H9 (cell line): ENCODE data around the gene GLCCI1. TPM values are rescaled to one million over a fixed set of nuclear protein-coding genes. Genes with fewer than 3 reads are reported as not detected.

Experiments used
- DNase-seq: peaks from one replicate; pipeline ENCODE4 v3.0.0-alpha.2; 2017
- H2AFZ ChIP-seq: one replicate; pipeline ENCODE4 v1.6.1; 2013; ENCODE audit warnings: mild to moderate bottlenecking, low read length, control low read depth, moderate library complexity
- H2AK5ac ChIP-seq: 2 replicates; pipeline ENCODE4 v1.6.1; 2013; ENCODE audit warnings: low read length, control low read depth, mixed read lengths; ENCODE audit not compliant: insufficient read length
- H2BK120ac ChIP-seq: one replicate; pipeline ENCODE4 v1.6.1; 2013; ENCODE audit warnings: low read depth, mild to moderate bottlenecking, low read length, control low read depth, inconsistent platforms; ENCODE audit not compliant: poor library complexity, severe bottlenecking
- H2BK12ac ChIP-seq: 2 replicates; pipeline ENCODE4 v1.6.1; 2013; ENCODE audit warnings: low read length, control low read depth, mixed read lengths, low read depth; ENCODE audit not compliant: insufficient read length
- H2BK15ac ChIP-seq: 2 replicates; pipeline ENCODE4 v1.6.1; 2013; ENCODE audit warnings: low read depth, low read length, control low read depth
- H2BK20ac ChIP-seq: one replicate; pipeline ENCODE4 v1.6.1; 2013; ENCODE audit warnings: low read depth, mild to moderate bottlenecking, low read length, control low read depth, inconsistent platforms; ENCODE audit not compliant: poor library complexity, severe bottlenecking
- H2BK5ac ChIP-seq: 2 replicates; pipeline ENCODE4 v1.6.1; 2013; ENCODE audit warnings: low read length, control low read depth, mixed read lengths; ENCODE audit not compliant: insufficient read length
- H3K14ac ChIP-seq: 2 replicates; pipeline ENCODE4 v1.6.1; 2013; ENCODE audit warnings: low read length, control low read depth; ENCODE audit not compliant: insufficient read depth
- H3K18ac ChIP-seq: 2 replicates; pipeline ENCODE4 v1.6.1; 2013; ENCODE audit warnings: low read depth, mild to moderate bottlenecking, mixed read lengths, low read length, control low read depth; ENCODE audit not compliant: insufficient read length
- H3K23ac ChIP-seq: 2 replicates; pipeline ENCODE4 v1.6.1; 2013; ENCODE audit warnings: low read length, control low read depth, mixed read lengths, low read depth; ENCODE audit not compliant: insufficient read length
- H3K23me2 ChIP-seq: 2 replicates; pipeline ENCODE4 v1.6.1; 2013; ENCODE audit warnings: low read depth, mild to moderate bottlenecking, mixed read lengths, low read length, control low read depth; ENCODE audit not compliant: insufficient read length, poor library complexity, severe bottlenecking
- H3K27ac ChIP-seq: 2 replicates; pipeline ENCODE4 v1.5.1; 2013; ENCODE audit warnings: low read length, control low read depth, mixed read lengths, low read depth; ENCODE audit not compliant: insufficient read length
- H3K27me3 ChIP-seq: 2 replicates; pipeline ENCODE4 v1.6.1; 2013; ENCODE audit warnings: low read length, control low read depth, inconsistent platforms; ENCODE audit not compliant: insufficient read depth
- H3K4ac ChIP-seq: 2 replicates; pipeline ENCODE4 v1.6.1; 2013; ENCODE audit warnings: low read depth, mild to moderate bottlenecking, control low read depth, inconsistent platforms, low read length, moderate library complexity
- H3K4me1 ChIP-seq: 2 replicates; pipeline ENCODE4 v1.6.1; 2013; ENCODE audit warnings: low read length, control low read depth, inconsistent platforms; ENCODE audit not compliant: insufficient read depth
- H3K4me2 ChIP-seq: 2 replicates; pipeline ENCODE4 v1.6.1; 2013; ENCODE audit warnings: low read length, control low read depth, mixed read lengths; ENCODE audit not compliant: insufficient read length, insufficient read depth
- H3K56ac ChIP-seq: 2 replicates; pipeline ENCODE4 v1.6.1; 2013; ENCODE audit warnings: low read depth, mild to moderate bottlenecking, mixed read lengths, low read length, control low read depth; ENCODE audit not compliant: insufficient read length
- H3K79me1 ChIP-seq: 2 replicates; pipeline ENCODE4 v1.6.1; 2013; ENCODE audit warnings: low read depth, mild to moderate bottlenecking, moderate library complexity, low read length, control low read depth, inconsistent platforms; ENCODE audit not compliant: insufficient read depth, poor library complexity, severe bottlenecking
- H3K79me2 ChIP-seq: 2 replicates; pipeline ENCODE4 v1.6.1; 2013; ENCODE audit warnings: low read length, control low read depth, inconsistent platforms; ENCODE audit not compliant: insufficient read depth
- H3K9ac ChIP-seq: 2 replicates; pipeline ENCODE4 v1.6.1; 2013; ENCODE audit warnings: low read length, control low read depth, mixed read lengths; ENCODE audit not compliant: insufficient read length; ENCODE audit errors: extremely low read depth
- H3K9me3 ChIP-seq: one replicate; pipeline ENCODE4 v1.6.1; 2013; ENCODE audit warnings: low read depth, low read length, inconsistent platforms; ENCODE audit not compliant: control insufficient read depth
- H3T11ph ChIP-seq: one replicate; pipeline ENCODE4 v1.6.1; 2013; ENCODE audit warnings: mild to moderate bottlenecking, low read length, control low read depth, inconsistent platforms
- H4K20me1 ChIP-seq: one replicate; pipeline ENCODE4 v1.6.1; 2013; ENCODE audit not compliant: control insufficient read depth, insufficient read length, insufficient read depth
- H4K5ac ChIP-seq: 2 replicates; pipeline ENCODE4 v1.6.1; 2013; ENCODE audit warnings: low read depth, mild to moderate bottlenecking, mixed read lengths, low read length, control low read depth; ENCODE audit not compliant: insufficient read length
- H4K8ac ChIP-seq: replicated peaks from 2 replicates; pipeline ENCODE4 v1.6.1; 2013; ENCODE audit warnings: low read length, control low read depth, mixed read lengths, low read depth; ENCODE audit not compliant: insufficient read length
- H4K91ac ChIP-seq: 2 replicates; pipeline ENCODE4 v1.6.1; 2013; ENCODE audit warnings: low read depth, mild to moderate bottlenecking, moderate library complexity, mixed read lengths, low read length, control low read depth; ENCODE audit not compliant: insufficient read length
- H3K27ac Mint-ChIP-seq, 3 experiments: 2 replicates in 2 of 3; 3 replicates in 1 of 3; pipeline ENCODE4 v1.8.0; 2020 to 2021; ENCODE audit warnings: mixed read lengths in 3 of 3, mild to moderate bottlenecking in 1 of 3, moderate library complexity in 1 of 3
- H3K27me3 Mint-ChIP-seq: 2 replicates; pipeline ENCODE4 v1.8.0; 2021; ENCODE audit warnings: low read depth, mild to moderate bottlenecking, moderate library complexity, mixed read lengths
- H3K36me3 Mint-ChIP-seq, 3 experiments: 2 replicates in 2 of 3; 3 replicates in 1 of 3; pipeline ENCODE4 v1.8.0; 2020 to 2021; ENCODE audit warnings: low read depth in 3 of 3, mixed read lengths in 3 of 3; ENCODE audit not compliant: insufficient read depth in 1 of 3
- H3K4me1 Mint-ChIP-seq, 2 experiments: 2 replicates each; pipeline ENCODE4 v1.8.0; 2020; ENCODE audit warnings: mixed read lengths in 2 of 2
- H3K4me3 Mint-ChIP-seq, 2 experiments: 2 replicates in 1 of 2; 3 replicates in 1 of 2; pipeline ENCODE4 v1.8.0; 2020 to 2021; ENCODE audit warnings: mild to moderate bottlenecking in 2 of 2, mixed read lengths in 2 of 2, moderate library complexity in 1 of 2
- H3K9me3 Mint-ChIP-seq, 2 experiments: 2 replicates in 1 of 2; 3 replicates in 1 of 2; pipeline ENCODE4 v1.8.0; 2020; ENCODE audit warnings: mild to moderate bottlenecking in 2 of 2, mixed read lengths in 2 of 2, moderate library complexity in 1 of 2
- CTCF ChIP-seq: fragments of 200-600 bp; sonication (generic); conservative IDR thresholded peaks from 3 replicates; pipeline ENCODE4 v1.8.0; 2021; ENCODE audit warnings: antibody characterized with exemption, mild to moderate bottlenecking
- WGBS: extraction: QIAGEN DNeasy Blood & Tissue Kit; methylation state at CpG from one replicate; pipeline ENCODE4 v1.1.7; 2013; ENCODE audit warnings: missing lambda C conversion rate, low lambda C conversion rate, mixed read lengths; ENCODE audit not compliant: insufficient read length; ENCODE audit errors: extremely low coverage; 5-methylcytosine and 5-hydroxymethylcytosine counted together
- total RNA-seq: library from RNA; stranded (reverse); gene quantifications from 2 replicates; pipeline ENCODE4 v1.2.1, GENCODE V29; 2021

Gene GLCCI1
- total RNA-seq, 1 experiment from 2014 or later = 19.1 TPM

- Histone ChIP-seq H3K79me1 (no peaks in the 10 kb centered on the region), H3K18ac (no peak overlapping the region), H3K4me2 (no peak overlapping the region), H3K27me3 (no peaks in the 10 kb centered on the region), H2AFZ (no peak overlapping the region), H3K79me2 (peaks cover 6% of the 10 kb centered on the region), H2BK15ac (no peak overlapping the region), H3K23ac (no peak overlapping the region), H2BK120ac (no peak overlapping the region), H3K56ac (no peak overlapping the region), H3K9ac (no peak overlapping the region), H2BK20ac (no peak overlapping the region), H3T11ph (no peak overlapping the region), H2BK5ac (no peak overlapping the region), H4K91ac (no peak overlapping the region), H3K9me3 (no peaks in the 10 kb centered on the region), H3K4ac (no peak overlapping the region), H2BK12ac (no peak overlapping the region), H3K27ac (no peak overlapping the region), H4K8ac (no peak overlapping the region), H3K14ac (no peak overlapping the region), H2AK5ac (no peak overlapping the region), H4K20me1 (no peaks in the 10 kb centered on the region), H3K4me1 (peaks cover 2% of the 10 kb centered on the region; the same call in 1 of the 2 replicates), H3K23me2 (peaks cover 11% of the 10 kb centered on the region), H4K5ac (no peak overlapping the region)
- no peaks in the 10 kb centered on the region for H3K27me3 Mint-ChIP-seq
- no peaks in the 10 kb centered on the region for H3K36me3 Mint-ChIP-seq
- no peaks in the 10 kb centered on the region for H3K9me3 Mint-ChIP-seq
- H3K27ac Mint-ChIP-seq = no peak overlapping the region
- TF ChIP-seq CTCF = no peak
- no peak overlapping the region for H3K4me3 Mint-ChIP-seq
- peaks cover 4 to 6% of the 10 kb centered on the region in 2 experiments for H3K4me1 Mint-ChIP-seq
- WGBS = no CpG with 5 or more reads among the region's 3 CpGs
- no peak for DNase-seq
Observed at GRCh38 chr7:7966141-7966734, 2.4 kb upstream of the GLCCI1 start.
